Right lobe of liver (tissue), 6 donors: ENCODE results near the gene TNFRSF9. TPM values are rescaled to one million over a fixed set of nuclear protein-coding genes. Genes with fewer than 3 reads are reported as not detected.

Source experiments
- ATAC-seq, 4 donors: fragments of 200-7000 bp; cut with Tn5 transposase; one replicate each; pipeline ENCODE4 v1.9.1; 2020; ENCODE audit warnings: mild to moderate bottlenecking in 4 of 4, moderate library complexity in 4 of 4
- DNase-seq, 3 donors: peaks; one replicate each; pipeline ENCODE4 v3.0.0-alpha.2; 2020
- H3K27ac ChIP-seq, 3 donors: fragments of 200-600 bp; one replicate each; pipeline ENCODE4 v1.8.0; 2022
- H3K27me3 ChIP-seq, 2 donors: fragments of 200-600 bp; one replicate each; pipeline ENCODE4 v1.8.0; 2022
- H3K36me3 ChIP-seq, 4 donors: fragments of 200-600 bp; sonication (generic) in 1 of 4; one replicate each; pipeline versions ENCODE4 v1.5.1 to v1.8.0; 2017 to 2022; ENCODE audit warnings: control low read depth in 1 of 4
- H3K4me1 ChIP-seq, 4 donors: fragments of 200-600 bp; sonication (generic) in 1 of 4; one replicate each; pipeline versions ENCODE4 v1.5.1 to v1.8.0; 2017 to 2022; ENCODE audit warnings: control low read depth in 1 of 4
- H3K4me3 ChIP-seq, 3 donors: fragments of 200-600 bp; one replicate each; pipeline ENCODE4 v1.8.0; 2022
- H3K9me3 ChIP-seq, 4 donors: fragments of 200-600 bp; sonication (generic) in 1 of 4; one replicate each; pipeline versions ENCODE4 v1.5.1 to v1.8.0; 2017 to 2022; ENCODE audit warnings: control low read depth in 1 of 4
- POLR2A ChIP-seq: fragments of 450-650 bp; IDR thresholded peaks from one replicate; pipeline ENCODE4 v1.6.1; 2017; ENCODE audit warnings: antibody characterized with exemption, mild to moderate bottlenecking
- WGBS: methylation state at CpG from one replicate; pipeline ENCODE4 v1.1.6; 2018; ENCODE audit warnings: low coverage, low lambda C conversion rate; ENCODE audit not compliant: insufficient coverage; ENCODE audit errors: missing lambda C conversion rate; 5-methylcytosine and 5-hydroxymethylcytosine counted together
- intact Hi-C, 2 donors: fragments of 100-400 bp; cut with DNase I; formaldehyde crosslinking; loops; one replicate each; pipeline versions ENCODE4 v1.11.2 to v1.14.1; 2022
- total RNA-seq, 6 experiments: library from RNA; depleted of rRNA in 2 of 6; stranded (reverse); fragments of >200 nt in 2 of 6; fragmentation: NEBNext Ultra II Directional in 3 of 6; extraction: Animal tissue kit (Norgen Biotek cat#: 25700) in 3 of 6; gene quantifications; one replicate each; pipeline versions ENCODE4 v1.1.0 to v1.2.4, GENCODE V29; 2016 to 2023
- TF ChIP-seq, protein P1 (sequence below), 4 donors: fragments of 200-600 bp in 3 of 4; fragments of 450-650 bp in 1 of 4; IDR thresholded peaks; one replicate each; pipeline versions ENCODE4 v1.5.1 to v1.8.0; 2016 to 2022; ENCODE audit warnings: antibody characterized with exemption in 4 of 4, mild to moderate bottlenecking in 2 of 4
- donor health status: DM: no; HTN: yes; CAD: no.
- donor health status: DM: no; HTN: no; CAD: no.
- donor health status: DM: no; HTN: no; CAD: no.
- donor health status: DM: no; HTN: yes; CAD: no.
- donor health status: DM: no; HTN: yes; CAD: no.

TNFRSF9 gene
- total RNA-seq, 6 experiments from 2014 or later: 0.06 to 0.22 (median 0.10) TPM; not detected in 2

- H3K36me3 ChIP-seq: no peaks in the 10 kb centered on the region
- 43% methylated on average over 4 of the region's 11 CpGs for WGBS
- no peaks in the 10 kb centered on the region for H3K4me1 ChIP-seq
- no peak for TF ChIP-seq POLR2A
- TF ChIP-seq, protein P1, sequence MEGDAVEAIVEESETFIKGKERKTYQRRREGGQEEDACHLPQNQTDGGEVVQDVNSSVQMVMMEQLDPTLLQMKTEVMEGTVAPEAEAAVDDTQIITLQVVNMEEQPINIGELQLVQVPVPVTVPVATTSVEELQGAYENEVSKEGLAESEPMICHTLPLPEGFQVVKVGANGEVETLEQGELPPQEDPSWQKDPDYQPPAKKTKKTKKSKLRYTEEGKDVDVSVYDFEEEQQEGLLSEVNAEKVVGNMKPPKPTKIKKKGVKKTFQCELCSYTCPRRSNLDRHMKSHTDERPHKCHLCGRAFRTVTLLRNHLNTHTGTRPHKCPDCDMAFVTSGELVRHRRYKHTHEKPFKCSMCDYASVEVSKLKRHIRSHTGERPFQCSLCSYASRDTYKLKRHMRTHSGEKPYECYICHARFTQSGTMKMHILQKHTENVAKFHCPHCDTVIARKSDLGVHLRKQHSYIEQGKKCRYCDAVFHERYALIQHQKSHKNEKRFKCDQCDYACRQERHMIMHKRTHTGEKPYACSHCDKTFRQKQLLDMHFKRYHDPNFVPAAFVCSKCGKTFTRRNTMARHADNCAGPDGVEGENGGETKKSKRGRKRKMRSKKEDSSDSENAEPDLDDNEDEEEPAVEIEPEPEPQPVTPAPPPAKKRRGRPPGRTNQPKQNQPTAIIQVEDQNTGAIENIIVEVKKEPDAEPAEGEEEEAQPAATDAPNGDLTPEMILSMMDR (IDR thresholded peaks at IDR 0.05): no peak
- DNase-seq (no peak), ATAC-seq (no peak)
- intact Hi-C loops: no loop called here
- no peak overlapping the region for H3K27ac ChIP-seq
- no peaks in the 10 kb centered on the region for H3K27me3 ChIP-seq
- no peaks in the 10 kb centered on the region for H3K9me3 ChIP-seq
- no peak overlapping the region for H3K4me3 ChIP-seq
Measured at GRCh38 chr1:7873801-7874795, 66.5 kb downstream of the TNFRSF9 start.

DNA sequence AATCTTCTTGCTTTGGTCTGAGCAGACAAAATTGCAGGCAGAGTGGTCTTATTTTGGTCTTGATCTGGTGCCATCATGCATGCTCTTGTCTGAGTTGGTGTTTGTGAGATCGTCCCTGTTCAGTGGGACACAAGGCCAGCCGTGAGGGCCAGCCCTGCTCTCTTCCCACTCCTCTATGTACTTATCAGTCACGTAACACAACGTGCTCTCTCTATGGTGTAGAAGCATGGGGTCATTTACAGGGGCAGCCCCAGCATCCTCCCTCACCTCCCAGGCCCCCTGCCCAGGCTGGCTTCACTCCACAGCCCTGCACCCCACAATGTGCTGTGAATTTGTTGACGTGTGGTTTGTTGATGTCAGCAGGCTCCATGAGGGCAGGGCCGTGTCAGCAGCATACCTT, 69.5 kb downstream of the TNFRSF9 start:
- DNase-seq (no peak), ATAC-seq (no peak)
- H3K27ac ChIP-seq: no peak overlapping the region
- no peaks in the 10 kb centered on the region for H3K36me3 ChIP-seq
- no peaks in the 10 kb centered on the region for H3K9me3 ChIP-seq
- intact Hi-C loops: no loop called here
- H3K4me3 ChIP-seq: no peak overlapping the region
- H3K4me1 ChIP-seq: no peaks in the 10 kb centered on the region
- 45% methylated on average over 3 of the region's 6 CpGs for WGBS
- H3K27me3 ChIP-seq: no peaks in the 10 kb centered on the region
- no peak for TF ChIP-seq POLR2A
- TF ChIP-seq, protein P1 (IDR thresholded peaks at IDR 0.05): no peak

DNA sequence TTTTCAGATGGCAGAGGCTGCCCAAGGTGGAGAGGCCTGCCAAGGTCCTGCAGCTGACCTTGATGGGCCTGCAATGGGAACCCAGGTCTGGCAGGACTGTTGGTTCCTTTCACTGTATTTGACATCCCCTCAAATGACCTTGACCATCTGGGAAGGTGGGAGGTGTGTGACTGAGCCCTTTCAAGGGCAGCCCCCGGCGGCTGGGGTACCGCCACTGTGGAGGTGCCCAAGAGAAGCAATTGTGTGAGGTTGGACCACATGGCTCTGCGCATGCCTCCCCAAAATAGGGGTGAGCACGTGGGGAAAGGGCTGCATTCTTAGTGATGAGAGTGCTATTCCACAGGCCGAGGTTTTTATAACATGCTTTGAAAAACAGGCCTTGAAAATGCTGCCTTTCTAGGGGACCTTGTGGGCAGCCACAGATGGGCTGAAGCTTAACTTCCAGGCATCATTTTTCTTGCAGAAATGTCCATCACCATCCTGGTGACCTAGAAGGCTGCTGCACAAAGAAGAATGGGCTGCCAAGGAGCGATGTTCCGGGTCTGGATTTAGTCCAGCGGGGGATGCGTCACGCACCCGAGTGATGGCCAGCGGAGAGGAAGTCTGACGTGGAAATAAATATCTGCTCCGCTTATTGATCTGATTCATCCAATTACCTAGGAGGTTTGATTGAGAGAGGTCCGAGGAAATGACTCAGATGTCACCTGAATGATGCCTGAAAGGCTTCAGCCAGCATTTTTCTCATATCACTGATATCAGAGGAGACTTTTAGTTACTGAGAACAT, 71.3 kb downstream of the TNFRSF9 start:
- TF ChIP-seq POLR2A: no peak
- TF ChIP-seq, protein P1 (IDR thresholded peaks at IDR 0.05): no peak
- DNase-seq (no peak), ATAC-seq (no peak)
- no peaks in the 10 kb centered on the region for H3K4me1 ChIP-seq
- 75% methylated on average over 16 of the region's 16 CpGs for WGBS
- no peak overlapping the region for H3K4me3 ChIP-seq
- no peaks in the 10 kb centered on the region for H3K36me3 ChIP-seq
- intact Hi-C loops: no loop called here
- no peaks in the 10 kb centered on the region for H3K27me3 ChIP-seq
- no peaks in the 10 kb centered on the region for H3K9me3 ChIP-seq
- no peak overlapping the region for H3K27ac ChIP-seq

- Histone ChIP-seq H3K27me3 (no peaks in the 10 kb centered on the region), H3K4me3 (no peak overlapping the region), H3K9me3 (no peaks in the 10 kb centered on the region), H3K4me1 (no peaks in the 10 kb centered on the region), H3K36me3 (no peaks in the 10 kb centered on the region), H3K27ac (no peak overlapping the region)
- intact Hi-C loops: no loop called here
- DNase-seq (no peak), ATAC-seq (peak in 1 of 4 donors; percentile 33)
- WGBS: 64% methylated on average over 8 of the region's 10 CpGs
- TF ChIP-seq, protein P1 (IDR thresholded peaks at IDR 0.05): no peak
- TF ChIP-seq POLR2A: no peak
Measured at GRCh38 chr1:7868070-7868780, 72.4 kb downstream of the TNFRSF9 start.
